IMR-90 (cell line): ENCODE results near the gene GPR35. TPM values are rescaled to one million over a fixed set of nuclear protein-coding genes. Genes with fewer than 3 reads are reported as not detected.

Experiments
- ATAC-seq: fragments of 200-7000 bp; cut with Tn5 transposase; 2 replicates; pipeline ENCODE4 v1.9.1; 2020; ENCODE audit warnings: low read depth, mild to moderate bottlenecking, moderate library complexity
- BruUV-seq: library from RNA; stranded (reverse); fragments of 400-500 nt; replicated peaks from 2 replicates; lab custom pipeline; 2021; lab: Mats Ljungman, UMichigan
- CTCF ChIA-PET: fragments of 300-600 bp; formaldehyde crosslinking; extraction: SDS; loops from one replicate; lab custom pipeline; 2021; ENCODE audit warnings: antibody characterized with exemption; lab: Yijun Ruan, JAX
- POLR2A ChIA-PET: fragments of 300-600 bp; sonication (Branson Sonifier 250); formaldehyde crosslinking; loops from one replicate; lab custom pipeline; 2022; ENCODE audit warnings: antibody characterized with exemption; ENCODE audit not compliant: unreplicated experiment; lab: Charles Lee
- DNase-seq: peaks from one replicate; pipeline ENCODE4 v3.0.0; 2013
- H2AFZ ChIP-seq: replicated peaks from 2 replicates; pipeline ENCODE3; 2013; ENCODE audit warnings: low read length, mild to moderate bottlenecking; ENCODE audit not compliant: poor library complexity
- H2AK5ac ChIP-seq: 2 replicates; pipeline ENCODE4 v1.6.1; 2013; ENCODE audit warnings: low read depth, low read length, inconsistent platforms
- H2AK9ac ChIP-seq: replicated peaks from 2 replicates; pipeline ENCODE3; 2013; ENCODE audit warnings: mild to moderate bottlenecking, low read depth, low read length, moderate library complexity; ENCODE audit not compliant: poor library complexity
- H2BK120ac ChIP-seq: 2 replicates; pipeline ENCODE4 v1.6.1; 2013; ENCODE audit warnings: low read depth, low read length, inconsistent platforms
- H2BK15ac ChIP-seq: 3 replicates; pipeline ENCODE4 v1.6.1; 2013; ENCODE audit warnings: low read depth, low read length, inconsistent platforms
- H2BK20ac ChIP-seq: 2 replicates; pipeline ENCODE4 v1.6.1; 2013; ENCODE audit warnings: low read depth, mild to moderate bottlenecking, inconsistent platforms, low read length, moderate library complexity
- H2BK5ac ChIP-seq: 2 replicates; pipeline ENCODE4 v1.6.1; 2013; ENCODE audit warnings: mild to moderate bottlenecking, low read depth, low read length, inconsistent platforms; ENCODE audit not compliant: poor library complexity, severe bottlenecking
- H3K14ac ChIP-seq: replicated peaks from 2 replicates; pipeline ENCODE4 v1.6.1; 2013; ENCODE audit warnings: low read depth, low read length, inconsistent platforms
- H3K18ac ChIP-seq: 2 replicates; pipeline ENCODE4 v1.6.1; 2013; ENCODE audit warnings: low read depth, low read length, control low read depth
- H3K23ac ChIP-seq: 2 replicates; pipeline ENCODE4 v1.6.1; 2013; ENCODE audit warnings: low read depth, low read length, inconsistent platforms
- H3K27ac ChIP-seq: 2 replicates; pipeline ENCODE4 v1.5.1; 2013; ENCODE audit warnings: mild to moderate bottlenecking, control low read depth, low read length; ENCODE audit not compliant: insufficient read depth
- H3K27me3 ChIP-seq: 2 replicates; pipeline ENCODE4 v1.6.1; 2013; ENCODE audit warnings: low read length; ENCODE audit not compliant: control insufficient read depth, insufficient read depth
- H3K36me3 ChIP-seq: 2 replicates; pipeline ENCODE4 v1.6.1; 2013; ENCODE audit warnings: low read length, mixed read lengths; ENCODE audit not compliant: control insufficient read depth, insufficient read depth
- H3K4ac ChIP-seq: 2 replicates; pipeline ENCODE4 v1.6.1; 2013; ENCODE audit warnings: low read depth, low read length, inconsistent platforms
- H3K4me1 ChIP-seq: 2 replicates; pipeline ENCODE4 v1.6.1; 2013; ENCODE audit warnings: low read length, mixed read lengths; ENCODE audit not compliant: control insufficient read depth, insufficient read depth
- H3K4me2 ChIP-seq: 2 replicates; pipeline ENCODE4 v1.6.1; 2013; ENCODE audit warnings: low read depth, mild to moderate bottlenecking, control low read depth, low read length, moderate library complexity
- H3K4me3 ChIP-seq: 2 replicates; pipeline ENCODE4 v1.5.1; 2013; ENCODE audit warnings: low read depth, mild to moderate bottlenecking, control low read depth, low read length, moderate library complexity; ENCODE audit not compliant: insufficient read depth
- H3K56ac ChIP-seq: 2 replicates; pipeline ENCODE4 v1.6.1; 2013; ENCODE audit warnings: low read length, inconsistent platforms; ENCODE audit not compliant: insufficient read depth; ENCODE audit errors: extremely low read depth
- H3K79me1 ChIP-seq, 2 experiments: 2 replicates each; pipeline ENCODE4 v1.6.1; 2013; ENCODE audit warnings: low read length in 2 of 2, inconsistent platforms in 1 of 2, low read depth in 1 of 2
- H3K9ac ChIP-seq: 2 replicates; pipeline ENCODE4 v1.6.1; 2013; ENCODE audit warnings: low read depth, low read length, control low read depth
- H3K9me1 ChIP-seq: 2 replicates; pipeline ENCODE4 v1.6.1; 2013; ENCODE audit warnings: low read length, inconsistent platforms; ENCODE audit not compliant: insufficient read depth
- H3K9me3 ChIP-seq: 2 replicates; pipeline ENCODE4 v1.6.1; 2013; ENCODE audit warnings: low read length; ENCODE audit not compliant: control insufficient read depth, insufficient read depth
- H4K20me1 ChIP-seq: 2 replicates; pipeline ENCODE4 v1.6.1; 2013; ENCODE audit warnings: low read length, inconsistent platforms; ENCODE audit not compliant: insufficient read depth
- H4K5ac ChIP-seq: 2 replicates; pipeline ENCODE4 v1.6.1; 2013; ENCODE audit warnings: mild to moderate bottlenecking, low read depth, low read length, control low read depth
- H4K8ac ChIP-seq, 2 experiments: 2 replicates each; pipeline ENCODE4 v1.6.1; 2013; ENCODE audit warnings: low read depth in 2 of 2, low read length in 2 of 2, control low read depth in 1 of 2, inconsistent platforms in 1 of 2
- H4K91ac ChIP-seq: 2 replicates; pipeline ENCODE4 v1.6.1; 2013; ENCODE audit warnings: low read depth, low read length, inconsistent platforms; ENCODE audit not compliant: insufficient read depth
- BHLHE40 ChIP-seq: fragments of 150-350 bp; IDR thresholded peaks from 2 replicates; pipeline ENCODE4 v1.6.1; 2016; ENCODE audit warnings: mild to moderate bottlenecking, low read depth, low read length
- CEBPB ChIP-seq: IDR thresholded peaks from 2 replicates; pipeline ENCODE4 v1.6.1; 2012; ENCODE audit warnings: low read depth, low read length, improper control_type of control experiment
- MAZ ChIP-seq: IDR thresholded peaks from 2 replicates; pipeline ENCODE4 v1.6.1; 2012; ENCODE audit warnings: low read depth, mild to moderate bottlenecking, low read length, improper control_type of control experiment, moderate library complexity, borderline replicate concordance
- NFE2L2 ChIP-seq: fragments of 150-350 bp; IDR thresholded peaks from 2 replicates; pipeline ENCODE4 v1.6.1; 2016; ENCODE audit warnings: low read depth, mild to moderate bottlenecking, low read length
- POLR2A ChIP-seq: IDR thresholded peaks from 2 replicates; pipeline ENCODE4 v1.6.1; 2012; ENCODE audit warnings: mild to moderate bottlenecking, low read depth, low read length
- RAD21 ChIP-seq: IDR thresholded peaks from 2 replicates; pipeline ENCODE4 v1.6.1; 2012; ENCODE audit warnings: low read length, improper control_type of control experiment
- RCOR1 ChIP-seq: IDR thresholded peaks from 2 replicates; pipeline ENCODE4 v1.6.1; 2012; ENCODE audit warnings: mild to moderate bottlenecking, low read length, improper control_type of control experiment; ENCODE audit not compliant: insufficient replicate concordance
- SMC3 ChIP-seq: fragments of 150-350 bp; IDR thresholded peaks from 2 replicates; pipeline ENCODE4 v1.6.1; 2016; ENCODE audit warnings: low read depth, mild to moderate bottlenecking, antibody characterized with exemption, low read length, moderate library complexity
- WGBS, 2 experiments: methylation state at CpG; one replicate each; pipeline versions ENCODE4 v1.1.5 to v1.1.7; 2013; ENCODE audit warnings: missing lambda C conversion rate in 2 of 2; ENCODE audit not compliant: insufficient read length in 1 of 2; ENCODE audit errors: extremely low coverage in 2 of 2; 5-methylcytosine and 5-hydroxymethylcytosine counted together
- dilution Hi-C: fragments of 300-500 bp; cut with HindIII; formaldehyde crosslinking; loops from one replicate; pipeline ENCODE4 v1.14.3; 2018; ENCODE audit warnings: low sequenced_read_pairs; ENCODE audit not compliant: unreplicated experiment
- in situ Hi-C: fragments of 300-500 bp; cut with MboI; formaldehyde crosslinking; loops from 3 replicates; pipeline ENCODE4 v1.14.3; 2019; ENCODE audit warnings: low sequenced_read_pairs, inconsistent platforms, mixed read lengths
- intact Hi-C: fragments of 100-400 bp; cut with micrococcal nuclease; formaldehyde crosslinking; loops from 2 replicates; pipeline ENCODE4 v1.10.0; 2022
- polyA plus RNA-seq, 3 experiments: library from polyadenylated mRNA; depleted of rRNA; stranded (reverse); fragments of >200 nt; gene quantifications; 2 replicates each; pipeline ENCODE4 v1.2.3, GENCODE V29; 2012; ENCODE audit warnings: low replicate concordance in 1 of 3
- total RNA-seq: library from RNA; depleted of rRNA; stranded (reverse); fragments of >200 nt; gene quantifications from 2 replicates; pipeline ENCODE4 v1.2.3, GENCODE V29; 2012

GPR35 gene
- total and polyA plus RNA-seq, 2 of the 4 experiments (the other 2 are of a cell fraction): 0.31 TPM; not detected in 1

DNA sequence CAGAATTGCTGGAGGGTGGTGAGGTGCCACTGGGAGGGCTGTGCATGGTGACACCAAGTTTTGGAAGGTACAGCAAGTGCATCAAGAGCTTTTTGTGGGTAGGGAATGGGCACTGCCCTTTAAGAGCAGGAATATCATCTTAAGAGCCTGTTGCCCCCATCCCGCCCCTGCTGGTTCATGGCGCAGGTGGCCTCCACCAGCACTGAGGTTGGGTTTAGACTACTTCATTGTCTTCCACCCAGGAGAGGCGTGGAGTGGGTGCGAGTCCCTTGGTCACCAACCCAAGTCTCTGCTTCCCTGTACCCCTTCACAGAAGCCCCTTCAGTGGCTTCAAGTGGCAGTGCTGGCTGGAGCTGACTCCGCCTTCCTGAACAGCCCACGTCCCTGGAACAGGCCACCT lies 49.2 kb upstream of the GPR35 start:
- no peak overlapping the region for H3K56ac ChIP-seq
- no peak overlapping the region for H2BK5ac ChIP-seq
- peaks cover 10% of the 10 kb centered on the region; the same call in 1 of the 2 replicates for H3K4me1 ChIP-seq
- in situ Hi-C loops (no loop called here), intact Hi-C loops (no loop called here), dilution Hi-C loops (no loop called here)
- peaks cover 12% of the 10 kb centered on the region for H3K9me1 ChIP-seq
- ATAC-seq (no peak), DNase-seq (no peak)
- H3K79me1 ChIP-seq: peaks cover 14 to 40% of the 10 kb centered on the region in 2 experiments; a peak in 3 of 4 replicates
- H2BK15ac ChIP-seq: no peak overlapping the region
- H3K27ac ChIP-seq: no peak overlapping the region
- no CpG with 5 or more reads among the region's 6 CpGs for WGBS, 2 experiments
- no peak overlapping the region for H4K5ac ChIP-seq
- H3K9me3 ChIP-seq: peaks cover 2% of the 10 kb centered on the region; the same call in 1 of the 2 replicates
- H4K8ac ChIP-seq: no peak overlapping the region
- H4K91ac ChIP-seq: no peak overlapping the region
- CTCF ChIA-PET: no interaction called here
- peaks cover 33% of the 10 kb centered on the region for H4K20me1 ChIP-seq
- H2AFZ ChIP-seq: no peak overlapping the region
- H3K4ac ChIP-seq: no peak overlapping the region
- no peak overlapping the region for H2AK5ac ChIP-seq
- H3K27me3 ChIP-seq: no peaks in the 10 kb centered on the region
- no peak overlapping the region for H2BK20ac ChIP-seq
- POLR2A ChIA-PET: no interaction called here
- H3K36me3 ChIP-seq: peaks cover 31% of the 10 kb centered on the region
- H3K4me2 ChIP-seq: no peak overlapping the region
- no peak overlapping the region for H3K14ac ChIP-seq
- no peak overlapping the region for H3K9ac ChIP-seq
- BruUV-seq: no TSS peak
- no peak overlapping the region for H3K4me3 ChIP-seq
- no peak overlapping the region for H3K23ac ChIP-seq
- TF ChIP-seq RAD21: no peak
- no peak for TF ChIP-seq BHLHE40
- TF ChIP-seq MAZ: no peak
- no peak for TF ChIP-seq SMC3
- no peak for TF ChIP-seq POLR2A
- TF ChIP-seq CEBPB: no peak
- TF ChIP-seq NFE2L2: no peak
- no peak for TF ChIP-seq RCOR1
- H2AK9ac ChIP-seq: no peak overlapping the region
- H2BK120ac ChIP-seq: no peak overlapping the region
- no peak overlapping the region for H3K18ac ChIP-seq
